Astrocyte of the cerebellum (primary cell): Measurements from ENCODE around the gene HLA-DQB1.

Experiments used
- DNase-seq: peaks from one replicate; pipeline ENCODE4 v3.0.0-alpha.2; 2011; ENCODE audit warnings: low read depth
- H3K4me3 ChIP-seq: 2 replicates; pipeline ENCODE4 v1.5.1; 2011; ENCODE audit warnings: mild to moderate bottlenecking, low read depth, low read length, moderate library complexity
- in situ Hi-C: cut with HindIII; loops from 2 replicates; pipeline ENCODE4 v1.10.0; 2017; ENCODE audit warnings: low sequenced_read_pairs
- TF ChIP-seq, protein P1 (sequence below): IDR thresholded peaks from 2 replicates; pipeline ENCODE4 v1.5.1; 2012; ENCODE audit warnings: low read length, low read depth, moderate library complexity, mild to moderate bottlenecking; ENCODE audit errors: missing control alignments

The HLA-DQB1 gene

DNA sequence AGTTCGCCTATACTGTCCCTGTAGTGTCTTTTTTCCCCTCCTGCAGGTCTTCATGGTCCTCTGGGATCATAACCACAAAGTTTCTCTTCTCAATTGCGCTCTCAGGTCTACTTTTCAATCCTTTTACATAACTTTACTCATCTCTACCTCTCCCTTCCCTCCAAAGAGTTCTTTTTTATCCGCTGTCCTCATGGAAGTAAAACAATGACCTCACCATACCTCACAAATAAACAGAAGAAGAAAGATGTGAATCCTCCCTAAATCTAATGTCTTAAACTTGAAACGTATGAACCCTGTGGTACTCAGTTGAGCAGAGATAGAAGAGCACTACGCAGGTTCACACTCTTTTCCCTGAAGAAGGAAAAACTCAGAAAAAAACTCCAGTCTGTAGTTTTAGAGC is 41.3 kb downstream of the HLA-DQB1 start:
- TF ChIP-seq, protein P1, sequence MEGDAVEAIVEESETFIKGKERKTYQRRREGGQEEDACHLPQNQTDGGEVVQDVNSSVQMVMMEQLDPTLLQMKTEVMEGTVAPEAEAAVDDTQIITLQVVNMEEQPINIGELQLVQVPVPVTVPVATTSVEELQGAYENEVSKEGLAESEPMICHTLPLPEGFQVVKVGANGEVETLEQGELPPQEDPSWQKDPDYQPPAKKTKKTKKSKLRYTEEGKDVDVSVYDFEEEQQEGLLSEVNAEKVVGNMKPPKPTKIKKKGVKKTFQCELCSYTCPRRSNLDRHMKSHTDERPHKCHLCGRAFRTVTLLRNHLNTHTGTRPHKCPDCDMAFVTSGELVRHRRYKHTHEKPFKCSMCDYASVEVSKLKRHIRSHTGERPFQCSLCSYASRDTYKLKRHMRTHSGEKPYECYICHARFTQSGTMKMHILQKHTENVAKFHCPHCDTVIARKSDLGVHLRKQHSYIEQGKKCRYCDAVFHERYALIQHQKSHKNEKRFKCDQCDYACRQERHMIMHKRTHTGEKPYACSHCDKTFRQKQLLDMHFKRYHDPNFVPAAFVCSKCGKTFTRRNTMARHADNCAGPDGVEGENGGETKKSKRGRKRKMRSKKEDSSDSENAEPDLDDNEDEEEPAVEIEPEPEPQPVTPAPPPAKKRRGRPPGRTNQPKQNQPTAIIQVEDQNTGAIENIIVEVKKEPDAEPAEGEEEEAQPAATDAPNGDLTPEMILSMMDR = no peak
- in situ Hi-C loops = no loop called here
- no peak for DNase-seq
- no peak overlapping the region for H3K4me3 ChIP-seq

DNA sequence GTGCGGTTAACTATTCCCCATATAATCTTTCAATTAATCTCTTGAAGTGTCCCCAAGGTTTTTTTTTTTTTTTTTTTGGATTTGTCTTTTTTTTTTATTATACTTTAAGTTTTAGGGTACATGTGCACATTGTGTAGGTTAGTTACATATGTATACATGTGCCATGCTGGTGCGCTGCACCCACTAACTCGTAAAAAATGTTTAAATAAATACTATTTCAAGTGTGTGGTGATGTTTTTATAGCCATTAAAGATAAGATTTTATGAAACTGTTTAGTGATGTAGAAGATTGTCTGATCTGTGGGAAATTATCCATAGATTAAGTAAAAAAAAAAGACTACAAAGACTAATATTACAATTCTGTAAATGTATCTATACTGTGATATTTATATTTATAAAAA is 41.9 kb downstream of the HLA-DQB1 start:
- TF ChIP-seq, protein P1 = no peak
- DNase-seq = no peak
- in situ Hi-C loops = no loop called here
- H3K4me3 ChIP-seq = no peak overlapping the region

DNA sequence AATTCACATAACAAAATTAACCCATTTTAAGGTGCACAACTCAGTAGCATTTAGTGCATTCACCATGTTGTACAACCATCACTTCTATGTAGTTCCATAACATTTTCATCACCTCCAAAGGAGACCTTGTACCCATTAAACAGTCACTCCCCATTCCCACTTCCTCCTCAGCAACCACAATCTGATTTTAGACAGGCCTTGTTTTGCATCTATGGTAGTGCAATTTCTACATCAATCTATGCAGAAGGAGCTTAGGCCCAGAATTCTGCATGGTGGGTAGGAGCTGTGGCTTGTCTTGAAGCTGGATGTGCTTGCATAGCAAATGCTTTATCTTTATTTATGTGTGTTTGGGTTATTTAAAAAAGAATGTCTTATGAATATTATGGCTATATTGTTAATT is 42.8 kb downstream of the HLA-DQB1 start:
- in situ Hi-C loops = no loop called here

DNA sequence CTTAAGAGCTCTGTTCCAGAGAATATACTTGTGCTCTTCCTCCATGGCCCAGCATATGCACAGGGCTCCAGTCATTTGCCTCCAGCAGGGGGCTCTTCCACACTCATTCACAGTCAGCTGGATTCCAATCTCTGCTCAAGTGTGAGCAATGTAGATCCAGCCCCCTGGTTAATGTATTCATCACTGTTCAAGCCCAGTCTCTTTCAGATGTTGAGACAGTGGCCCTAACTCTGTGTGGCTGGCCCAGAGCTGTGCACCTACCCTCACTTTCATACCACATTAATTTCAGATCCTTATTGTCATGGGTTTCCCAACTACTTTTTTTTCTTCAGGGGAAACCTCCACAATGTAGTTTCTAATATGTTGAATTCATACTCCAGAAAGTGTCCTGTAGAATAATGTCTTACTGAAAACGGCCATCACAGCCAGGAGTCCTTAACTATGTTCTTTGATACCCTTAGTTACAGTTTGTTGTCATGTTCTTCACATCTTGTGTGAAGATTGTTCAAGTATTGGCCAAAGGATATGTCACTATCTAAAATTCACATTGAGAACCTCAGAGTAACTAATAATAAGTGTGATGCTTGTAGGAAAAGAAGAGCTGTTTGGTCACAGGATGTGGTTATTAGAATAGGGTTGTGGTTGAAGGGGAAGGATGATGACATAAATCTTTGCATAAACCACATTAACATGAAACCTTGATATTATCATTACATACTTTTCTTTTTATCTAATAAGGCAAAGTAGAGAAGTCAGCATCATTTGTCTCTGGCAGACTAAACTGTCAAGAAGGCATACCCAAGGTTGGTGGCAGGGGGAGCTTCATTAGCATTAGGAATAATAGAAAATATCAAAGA is 43.7 kb downstream of the HLA-DQB1 start:
- no peak overlapping the region for H3K4me3 ChIP-seq
- TF ChIP-seq, protein P1 = peak; percentile 10
- in situ Hi-C loops = no loop called here
- no peak for DNase-seq

More for the DNA sequence above, 42.8 kb downstream of the HLA-DQB1 start:
- TF ChIP-seq, protein P1 = no peak
- H3K4me3 ChIP-seq = no peak overlapping the region
- DNase-seq = no peak

DNA sequence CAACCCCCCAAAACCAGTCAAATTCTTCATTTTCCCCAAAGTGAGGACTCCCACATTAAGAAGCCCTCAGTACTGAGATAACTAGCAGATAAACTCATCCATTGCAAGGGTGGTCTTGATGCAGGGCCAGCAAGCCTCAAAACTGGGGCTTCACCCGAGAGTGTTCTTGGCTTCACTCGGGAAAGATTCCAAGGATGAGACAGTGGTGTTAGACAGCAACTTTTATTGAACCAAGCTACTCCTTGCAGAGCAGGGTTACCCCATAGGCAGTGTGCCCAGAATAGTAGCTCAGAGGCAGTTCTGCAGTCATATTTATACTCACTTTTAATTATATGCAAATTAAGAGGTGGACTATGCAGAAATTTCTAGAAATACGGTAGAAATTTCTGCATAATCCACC is 45.1 kb downstream of the HLA-DQB1 start:
- TF ChIP-seq, protein P1 = no peak
- H3K4me3 ChIP-seq = no peak overlapping the region
- in situ Hi-C loops = no loop called here
- DNase-seq = no peak

DNA sequence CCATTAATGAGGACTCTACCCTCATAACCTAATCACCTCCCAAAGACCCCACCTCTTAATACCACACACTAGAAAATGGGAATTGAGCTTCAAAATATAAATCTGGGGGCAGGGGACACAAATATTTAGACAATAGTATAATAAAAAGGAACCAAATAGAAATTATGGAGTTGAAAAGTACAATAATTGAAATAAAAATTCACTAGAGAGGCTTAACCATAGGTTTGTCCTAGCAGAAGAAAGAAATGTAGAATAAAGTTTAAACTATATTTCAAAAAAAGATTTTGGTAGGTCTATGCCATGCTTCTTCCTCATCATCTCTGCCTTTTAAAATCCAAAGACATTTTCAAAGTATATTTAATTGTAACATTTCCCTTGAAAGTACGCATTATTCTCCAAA is 48.7 kb downstream of the HLA-DQB1 start:
- DNase-seq = no peak
- H3K4me3 ChIP-seq = no peak overlapping the region
- TF ChIP-seq, protein P1 = no peak
- in situ Hi-C loops = no loop called here
